HCT116 (cell line): ENCODE measurements around the gene LRRC71.

Experiments used
- CTCF ChIP-seq, 3 experiments: fragments of 200-600 bp in 1 of 3; sonication (generic) in 1 of 3; IDR thresholded peaks in 2 of 3; conservative IDR thresholded peaks in 1 of 3; 2 replicates each; pipeline ENCODE4 v1.5.1; 2012 to 2017; ENCODE audit warnings: low read depth in 2 of 3, low read length in 2 of 3, antibody characterized with exemption in 1 of 3, borderline replicate concordance in 1 of 3, control low read depth in 1 of 3, mild to moderate bottlenecking in 1 of 3, mixed read lengths in 1 of 3, mixed run types in 1 of 3, moderate library complexity in 1 of 3; ENCODE audit not compliant: insufficient read depth in 1 of 3
- EZH2phosphoT487 ChIP-seq: fragments of 200-600 bp; IDR thresholded peaks from 2 replicates; pipeline ENCODE4 v1.6.1; 2018; ENCODE audit warnings: antibody characterized with exemption, borderline replicate concordance
- POLR2A ChIP-seq: IDR thresholded peaks from 2 replicates; pipeline ENCODE4 v1.7.0; 2011; ENCODE audit warnings: borderline replicate concordance; ENCODE audit not compliant: insufficient read depth, insufficient read length; ENCODE audit errors: extremely low read depth
- POLR2AphosphoS5 ChIP-seq: IDR thresholded peaks from 2 replicates; pipeline ENCODE4 v1.6.1; 2011; ENCODE audit warnings: mild to moderate bottlenecking, low read depth, low read length, moderate library complexity
- RAD21 ChIP-seq: IDR thresholded peaks from 2 replicates; pipeline ENCODE4 v1.6.1; 2012; ENCODE audit warnings: low read depth, mild to moderate bottlenecking
- TF ChIP-seq, protein P1 (sequence below): IDR thresholded peaks from 2 replicates; pipeline ENCODE4 v1.6.1; 2012

- no peak for TF ChIP-seq CTCF (IDR thresholded peaks at IDR 0.05 in 2 of 3, conservative IDR thresholded peaks at IDR 0.05 in 1 of 3; ENCODE audit: borderline replicate concordance in 1 of 3, insufficient read depth in 1 of 3, low read depth in 2 of 3, low read length in 2 of 3)
- no peak for TF ChIP-seq EZH2phosphoT487
- TF ChIP-seq RAD21 = no peak
- TF ChIP-seq, protein P1, sequence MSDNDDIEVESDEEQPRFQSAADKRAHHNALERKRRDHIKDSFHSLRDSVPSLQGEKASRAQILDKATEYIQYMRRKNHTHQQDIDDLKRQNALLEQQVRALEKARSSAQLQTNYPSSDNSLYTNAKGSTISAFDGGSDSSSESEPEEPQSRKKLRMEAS = no peak
- TF ChIP-seq POLR2AphosphoS5 = no peak
- TF ChIP-seq POLR2A = no peak
These were observed 10.9 kb downstream of the LRRC71 start for GRCh38 chr1:156931211-156931952.
